Measurements from ENCODE around the gene KANSL2. TPM values are rescaled to one million over a fixed set of nuclear protein-coding genes. Genes with fewer than 3 reads are reported as not detected.
A peak's percentile ranks its signal among the peaks of the same experiment; 100 is the strongest.
"Not testable (repeated sequence)": the region's sequence is repeated elsewhere in the genome, so short reads cannot be mapped to it uniquely, and the experiment has no call there.

The KANSL2 gene
- total RNA-seq, 1 donor from 2014 or later: 23.1 TPM

DNA sequence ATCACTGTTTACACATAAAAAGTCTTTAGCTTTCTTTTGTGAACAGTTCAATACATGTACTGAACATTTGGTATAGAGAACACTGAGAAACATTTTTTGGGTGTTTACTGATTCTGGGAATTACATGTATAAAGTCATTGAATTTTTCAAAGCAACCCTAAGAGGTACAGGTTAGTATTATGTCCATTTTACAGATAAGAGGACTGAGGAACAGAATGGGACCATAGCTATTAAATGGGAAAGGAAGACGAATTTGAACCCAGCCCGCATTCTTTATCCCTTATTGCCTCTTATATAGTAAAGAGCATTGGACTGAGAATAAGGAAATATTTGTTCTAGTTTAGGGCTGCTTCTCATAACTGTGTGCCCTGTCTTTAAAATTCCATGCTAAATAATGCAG is 889 bp upstream of the KANSL2 start:
- Histone ChIP-seq H3K4me3 (peak overlapping the region; percentile 99), H3K27ac (replicated peaks) (no peak overlapping the region), H3K36me3 (peaks cover 30% of the 10 kb centered on the region), H3K4me1 (peaks cover 47% of the 10 kb centered on the region), H3K27me3 (ENCODE audit: low read depth) (no peaks in the 10 kb centered on the region), H3K9me3 (replicated peaks) (no peaks in the 10 kb centered on the region)
- intact Hi-C loops (cut with micrococcal nuclease): no loop called here
- TF ChIP-seq, protein P1, sequence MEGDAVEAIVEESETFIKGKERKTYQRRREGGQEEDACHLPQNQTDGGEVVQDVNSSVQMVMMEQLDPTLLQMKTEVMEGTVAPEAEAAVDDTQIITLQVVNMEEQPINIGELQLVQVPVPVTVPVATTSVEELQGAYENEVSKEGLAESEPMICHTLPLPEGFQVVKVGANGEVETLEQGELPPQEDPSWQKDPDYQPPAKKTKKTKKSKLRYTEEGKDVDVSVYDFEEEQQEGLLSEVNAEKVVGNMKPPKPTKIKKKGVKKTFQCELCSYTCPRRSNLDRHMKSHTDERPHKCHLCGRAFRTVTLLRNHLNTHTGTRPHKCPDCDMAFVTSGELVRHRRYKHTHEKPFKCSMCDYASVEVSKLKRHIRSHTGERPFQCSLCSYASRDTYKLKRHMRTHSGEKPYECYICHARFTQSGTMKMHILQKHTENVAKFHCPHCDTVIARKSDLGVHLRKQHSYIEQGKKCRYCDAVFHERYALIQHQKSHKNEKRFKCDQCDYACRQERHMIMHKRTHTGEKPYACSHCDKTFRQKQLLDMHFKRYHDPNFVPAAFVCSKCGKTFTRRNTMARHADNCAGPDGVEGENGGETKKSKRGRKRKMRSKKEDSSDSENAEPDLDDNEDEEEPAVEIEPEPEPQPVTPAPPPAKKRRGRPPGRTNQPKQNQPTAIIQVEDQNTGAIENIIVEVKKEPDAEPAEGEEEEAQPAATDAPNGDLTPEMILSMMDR (IDR thresholded peaks at IDR 0.05; ENCODE audit: borderline replicate concordance): no peak
- DNase-seq: no peak

GRCh38 chr12:48682533-48682905 is 481 bp upstream of the KANSL2 start:
- intact Hi-C loops (cut with micrococcal nuclease); DNase-seq; H3K27me3 ChIP-seq (ENCODE audit: low read depth); H3K9me3 ChIP-seq (replicated peaks): not testable (repeated sequence)
- peak overlapping the region; percentile 99 for H3K4me3 ChIP-seq
- H3K36me3 ChIP-seq: peaks cover 29% of the 10 kb centered on the region
- peak overlapping the region; percentile 94 for H3K27ac ChIP-seq (replicated peaks)
- peaks cover 51% of the 10 kb centered on the region for H3K4me1 ChIP-seq

DNA sequence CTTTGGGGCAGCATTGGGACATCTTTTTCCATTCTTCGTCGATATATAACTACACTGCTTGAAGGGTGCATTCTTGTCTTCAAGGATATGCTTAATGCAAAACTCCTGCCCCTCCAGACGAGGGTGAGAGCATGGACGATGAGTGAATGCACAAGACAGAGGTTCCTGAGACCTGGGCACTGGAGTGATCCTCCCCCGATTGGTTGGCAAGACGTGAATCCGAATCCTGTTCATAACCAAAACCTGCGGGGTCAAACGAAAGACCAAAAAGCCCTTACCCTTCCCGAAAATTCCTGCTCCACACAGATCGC is 684 bp downstream of the KANSL2 start:
- TF ChIP-seq, protein P1 (IDR thresholded peaks at IDR 0.05; ENCODE audit: borderline replicate concordance): no peak
- no peaks in the 10 kb centered on the region for H3K27me3 ChIP-seq (ENCODE audit: low read depth)
- DNase-seq: no peak
- intact Hi-C loops (cut with micrococcal nuclease): no loop called here
- peak overlapping the region; percentile 94 for H3K27ac ChIP-seq (replicated peaks)
- H3K4me1 ChIP-seq: peaks cover 61% of the 10 kb centered on the region
- H3K4me3 ChIP-seq: peak overlapping the region; percentile 99
- peaks cover 40% of the 10 kb centered on the region for H3K36me3 ChIP-seq
- H3K9me3 ChIP-seq (replicated peaks): no peaks in the 10 kb centered on the region

DNA sequence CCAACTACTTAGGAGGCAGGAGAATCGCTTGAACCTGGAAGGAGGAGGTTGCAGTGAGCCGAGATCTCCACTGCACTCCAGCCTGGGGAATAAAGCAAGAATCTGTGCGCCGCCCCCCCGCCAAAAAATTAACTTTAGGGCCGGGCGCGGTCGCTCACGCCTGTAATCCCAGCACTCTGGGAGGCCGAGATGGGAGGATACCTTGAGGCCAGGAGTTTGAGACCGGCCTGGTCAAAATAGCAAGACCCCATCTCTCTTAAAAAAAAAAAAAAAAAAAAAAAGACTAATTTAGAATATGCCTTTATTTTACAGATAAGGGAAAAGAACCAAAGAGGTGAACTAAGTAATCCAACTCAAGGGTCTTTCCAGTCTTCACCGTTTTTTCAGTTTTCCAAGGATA is 1.2 kb downstream of the KANSL2 start:
- Histone ChIP-seq H3K36me3 (peaks cover 45% of the 10 kb centered on the region), H3K4me1 (peaks cover 64% of the 10 kb centered on the region), H3K9me3 (replicated peaks) (no peaks in the 10 kb centered on the region), H3K27ac (replicated peaks) (peak overlapping the region; percentile 94), H3K4me3 (peak overlapping the region; percentile 99), H3K27me3 (ENCODE audit: low read depth) (no peaks in the 10 kb centered on the region)
- TF ChIP-seq, protein P1 (IDR thresholded peaks at IDR 0.05; ENCODE audit: borderline replicate concordance): no peak
- DNase-seq: no peak
- intact Hi-C loops (cut with micrococcal nuclease): no loop called here

DNA sequence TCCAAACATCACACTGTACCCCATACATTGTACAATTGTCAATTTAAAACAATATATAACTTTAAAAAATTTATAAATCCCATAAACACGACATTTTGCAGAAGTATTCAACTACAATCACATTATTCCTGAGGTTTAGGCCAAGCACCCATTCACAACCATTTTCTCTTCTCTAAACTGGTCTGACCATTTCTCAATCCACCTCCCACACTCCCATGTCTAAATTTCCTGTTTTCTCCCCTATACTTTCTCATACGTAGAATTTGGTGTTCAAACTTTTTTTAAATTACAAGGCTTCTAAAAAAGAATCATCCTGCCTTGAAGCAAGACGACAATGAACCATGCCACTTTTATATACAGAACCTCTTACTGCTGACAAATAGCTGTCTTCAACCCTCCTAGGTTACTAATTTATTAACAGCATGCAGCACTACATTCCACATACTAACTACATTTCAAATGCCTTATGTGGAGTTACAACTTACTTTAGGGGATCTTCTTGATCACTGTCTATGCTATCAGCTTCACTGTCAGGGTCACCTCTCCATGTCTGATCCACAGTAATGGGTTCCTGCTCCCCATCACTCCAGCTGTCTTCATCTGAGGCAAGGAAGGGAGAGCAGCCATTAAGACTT is 3.4 kb downstream of the KANSL2 start:
- peak overlapping the region; percentile 99 for H3K4me3 ChIP-seq
- peaks cover 60% of the 10 kb centered on the region for H3K36me3 ChIP-seq
- DNase-seq: no peak
- intact Hi-C loops (cut with micrococcal nuclease): no loop called here
- H3K27me3 ChIP-seq (ENCODE audit: low read depth): no peaks in the 10 kb centered on the region
- H3K9me3 ChIP-seq (replicated peaks): no peaks in the 10 kb centered on the region
- TF ChIP-seq, protein P1 (IDR thresholded peaks at IDR 0.05; ENCODE audit: borderline replicate concordance): no peak
- H3K4me1 ChIP-seq: peaks cover 73% of the 10 kb centered on the region
- H3K27ac ChIP-seq (replicated peaks): no peak overlapping the region

GRCh38 chr12:48671231-48671856 is 10.7 kb downstream of the KANSL2 start:
- Histone ChIP-seq H3K4me1 (peaks cover 24% of the 10 kb centered on the region), H3K9me3 (replicated peaks) (no peaks in the 10 kb centered on the region), H3K4me3 (no peak overlapping the region), H3K27me3 (ENCODE audit: low read depth) (no peaks in the 10 kb centered on the region), H3K27ac (replicated peaks) (no peak overlapping the region), H3K36me3 (peaks cover 89% of the 10 kb centered on the region)
- DNase-seq: no peak
- TF ChIP-seq, protein P1 (IDR thresholded peaks at IDR 0.05; ENCODE audit: borderline replicate concordance): no peak
- intact Hi-C loops (cut with micrococcal nuclease): no loop called here

Data from left ventricle myocardium inferior (tissue), 1 donor.